Mesenchymal stem cell (in vitro differentiated cells and primary cell): ENCODE results near the gene ONECUT1.

ENCODE experiments used
- DNase-seq: peaks from one replicate; pipeline ENCODE4 v3.0.0-alpha.2; 2013
- H2AFZ ChIP-seq: one replicate; pipeline ENCODE4 v1.6.1; 2013; ENCODE audit warnings: low read depth, mild to moderate bottlenecking, control low read depth, inconsistent platforms, low read length, moderate library complexity
- H2AK5ac ChIP-seq: 2 replicates; pipeline ENCODE4 v1.6.1; 2013; ENCODE audit warnings: low read length, moderate library complexity, mild to moderate bottlenecking, inconsistent platforms; ENCODE audit not compliant: severe bottlenecking
- H2BK120ac ChIP-seq: one replicate; pipeline ENCODE4 v1.6.1; 2013; ENCODE audit warnings: low read depth, mild to moderate bottlenecking, inconsistent platforms, low read length, moderate library complexity
- H2BK12ac ChIP-seq, 2 experiments: one replicate each; pipeline ENCODE4 v1.6.1; 2013; ENCODE audit warnings: inconsistent platforms in 2 of 2, low read length in 2 of 2, mild to moderate bottlenecking in 2 of 2, moderate library complexity in 2 of 2, control low read depth in 1 of 2
- H2BK15ac ChIP-seq: one replicate; pipeline ENCODE4 v1.6.1; 2013; ENCODE audit warnings: mild to moderate bottlenecking, low read depth, inconsistent platforms; ENCODE audit not compliant: poor library complexity, severe bottlenecking
- H2BK5ac ChIP-seq: 2 replicates; pipeline ENCODE4 v1.6.1; 2013; ENCODE audit warnings: low read depth, mild to moderate bottlenecking, low read length, control low read depth, inconsistent platforms; ENCODE audit not compliant: poor library complexity, severe bottlenecking
- H3K14ac ChIP-seq, 2 experiments: one replicate each; pipeline ENCODE4 v1.6.1; 2013; ENCODE audit warnings: inconsistent platforms in 2 of 2, low read length in 2 of 2, control low read depth in 1 of 2, mild to moderate bottlenecking in 1 of 2, moderate library complexity in 1 of 2
- H3K18ac ChIP-seq, 2 experiments: one replicate each; pipeline ENCODE4 v1.6.1; 2013; ENCODE audit warnings: inconsistent platforms in 2 of 2, low read length in 2 of 2, control low read depth in 1 of 2, low read depth in 1 of 2, mild to moderate bottlenecking in 1 of 2
- H3K23ac ChIP-seq, 2 experiments: one replicate each; pipeline ENCODE4 v1.6.1; 2013; ENCODE audit warnings: inconsistent platforms in 2 of 2, low read length in 2 of 2, mild to moderate bottlenecking in 2 of 2, moderate library complexity in 2 of 2, control low read depth in 1 of 2
- H3K27ac ChIP-seq: 2 replicates; pipeline ENCODE4 v1.5.1; 2013; ENCODE audit warnings: mild to moderate bottlenecking, moderate library complexity, low read length, control low read depth, inconsistent platforms; ENCODE audit not compliant: poor library complexity, severe bottlenecking
- H3K27me3 ChIP-seq, 2 experiments: 2 replicates each; pipeline versions ENCODE4 v1.6.1 to v1.7.0; 2013; ENCODE audit warnings: low read length in 2 of 2, mild to moderate bottlenecking in 2 of 2, moderate library complexity in 2 of 2, control low read depth in 1 of 2, inconsistent platforms in 1 of 2; ENCODE audit not compliant: control insufficient read depth in 1 of 2, insufficient read depth in 1 of 2
- H3K36me3 ChIP-seq, 2 experiments: 2 replicates each; pipeline versions ENCODE4 v1.6.1 to v1.7.0; 2013; ENCODE audit warnings: low read length in 2 of 2, control low read depth in 1 of 2, inconsistent platforms in 1 of 2, low read depth in 1 of 2, mild to moderate bottlenecking in 1 of 2; ENCODE audit not compliant: insufficient read depth in 2 of 2, control insufficient read depth in 1 of 2
- H3K4ac ChIP-seq, 2 experiments: one replicate each; pipeline ENCODE4 v1.6.1; 2013; ENCODE audit warnings: inconsistent platforms in 2 of 2, low read length in 2 of 2, mild to moderate bottlenecking in 2 of 2, moderate library complexity in 2 of 2, control low read depth in 1 of 2, low read depth in 1 of 2
- H3K4me1 ChIP-seq: 2 replicates; pipeline ENCODE4 v1.6.1; 2013; ENCODE audit warnings: low read depth, low read length, control low read depth; ENCODE audit not compliant: control insufficient read depth, insufficient read depth
- H3K4me2 ChIP-seq: 2 replicates; pipeline ENCODE4 v1.6.1; 2013; ENCODE audit warnings: low read length, mild to moderate bottlenecking, inconsistent platforms; ENCODE audit not compliant: poor library complexity, severe bottlenecking
- H3K4me3 ChIP-seq, 2 experiments: 2 replicates each; pipeline versions ENCODE4 v1.5.1 to v1.7.0; 2013; ENCODE audit warnings: low read length in 2 of 2, mild to moderate bottlenecking in 2 of 2, control low read depth in 1 of 2, low read depth in 1 of 2; ENCODE audit not compliant: insufficient read depth in 1 of 2
- H3K79me1 ChIP-seq: replicated peaks from 2 replicates; pipeline ENCODE4 v1.6.1; 2013; ENCODE audit warnings: mild to moderate bottlenecking, control low read depth, low read length, inconsistent platforms; ENCODE audit not compliant: poor library complexity, severe bottlenecking
- H3K9ac ChIP-seq: 2 replicates; pipeline ENCODE4 v1.7.0; 2013; ENCODE audit warnings: mild to moderate bottlenecking, low read length, moderate library complexity
- H3K9me3 ChIP-seq: 2 replicates; pipeline ENCODE4 v1.7.0; 2013; ENCODE audit warnings: mild to moderate bottlenecking, low read length; ENCODE audit not compliant: control insufficient read depth
- H4K8ac ChIP-seq: one replicate; pipeline ENCODE4 v1.6.1; 2013; ENCODE audit warnings: inconsistent platforms, mild to moderate bottlenecking, low read length, moderate library complexity
- H4K91ac ChIP-seq: one replicate; pipeline ENCODE4 v1.6.1; 2013; ENCODE audit warnings: mild to moderate bottlenecking, low read length, inconsistent platforms
- WGBS: methylation state at CpG from one replicate; pipeline ENCODE4 v1.1.7; 2013; ENCODE audit warnings: mixed read lengths; 5-methylcytosine and 5-hydroxymethylcytosine counted together

The ONECUT1 gene

DNA sequence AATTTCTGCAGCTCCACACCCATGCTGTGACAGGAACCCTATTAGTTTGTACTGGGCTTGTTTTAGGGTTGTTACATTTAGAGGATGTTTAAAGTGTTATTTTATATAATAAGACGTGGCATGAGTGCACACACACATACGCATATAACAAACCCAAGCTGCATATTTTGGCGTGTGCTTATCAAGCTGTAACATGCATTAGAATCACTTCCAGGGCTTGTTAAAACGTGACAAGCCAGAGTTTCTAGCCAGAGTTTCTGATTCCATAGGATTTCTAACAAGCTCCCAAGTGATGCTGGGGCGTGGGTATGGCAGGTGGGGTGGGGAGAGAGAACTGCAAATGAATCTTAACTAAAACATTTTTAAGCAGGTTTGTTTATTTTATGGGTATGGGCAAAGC, 17.4 kb downstream of the ONECUT1 start:
- no peak overlapping the region for H3K4me3 ChIP-seq
- H4K8ac ChIP-seq, result no peak overlapping the region
- no peak overlapping the region for H4K91ac ChIP-seq
- no peak overlapping the region for H3K27ac ChIP-seq
- H3K9me3 ChIP-seq, result no peaks in the 10 kb centered on the region
- no peak overlapping the region for H3K4ac ChIP-seq
- H3K18ac ChIP-seq, result no peak overlapping the region
- no peak overlapping the region for H2AFZ ChIP-seq
- no peak overlapping the region for H2BK120ac ChIP-seq
- H2BK15ac ChIP-seq, result no peak overlapping the region
- H3K23ac ChIP-seq, result no peak overlapping the region
- no peaks in the 10 kb centered on the region for H3K4me1 ChIP-seq
- no peaks in the 10 kb centered on the region for H3K36me3 ChIP-seq
- DNase-seq, result no peak
- H2AK5ac ChIP-seq, result no peak overlapping the region
- H3K79me1 ChIP-seq, result no peaks in the 10 kb centered on the region
- WGBS, result 61% methylated on average over 5 of the region's 5 CpGs
- peaks cover 7 to 69% of the 10 kb centered on the region in 2 experiments for H3K27me3 ChIP-seq
- no peak overlapping the region for H2BK12ac ChIP-seq
- no peak overlapping the region for H2BK5ac ChIP-seq
- H3K9ac ChIP-seq, result no peak overlapping the region
- no peak overlapping the region for H3K14ac ChIP-seq
- no peak overlapping the region for H3K4me2 ChIP-seq

DNA sequence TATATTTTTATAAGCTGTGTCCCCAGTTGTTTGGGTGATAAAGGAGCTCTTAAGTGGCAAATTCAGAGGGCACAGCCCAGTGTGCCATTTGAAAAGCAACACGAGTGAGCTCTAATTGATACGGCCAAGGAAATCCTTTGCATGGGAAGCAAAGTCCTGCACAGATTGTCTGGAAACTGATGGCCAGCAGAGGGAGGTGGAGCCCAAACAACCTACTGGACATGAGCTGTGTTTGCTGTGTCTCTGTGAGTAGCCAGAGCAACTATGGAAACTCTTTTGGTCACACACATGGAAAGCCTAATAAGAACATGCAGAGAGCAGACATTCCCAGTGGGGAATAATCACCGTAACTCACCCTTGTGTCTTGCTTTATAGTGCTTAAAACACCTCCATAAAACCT, 24.4 kb downstream of the ONECUT1 start:
- H3K18ac ChIP-seq, result no peak overlapping the region
- H3K9ac ChIP-seq, result no peak overlapping the region
- no peak overlapping the region for H2BK5ac ChIP-seq
- no peak overlapping the region for H3K14ac ChIP-seq
- H3K79me1 ChIP-seq, result no peaks in the 10 kb centered on the region
- peaks cover 0 to 84% of the 10 kb centered on the region in 2 experiments for H3K27me3 ChIP-seq
- 59% methylated on average over 3 of the region's 3 CpGs for WGBS
- no peak overlapping the region for H2BK120ac ChIP-seq
- no peak overlapping the region for H4K91ac ChIP-seq
- no peak overlapping the region for H3K4ac ChIP-seq
- H3K36me3 ChIP-seq, result no peaks in the 10 kb centered on the region
- H4K8ac ChIP-seq, result no peak overlapping the region
- no peak overlapping the region for H3K4me2 ChIP-seq
- H3K27ac ChIP-seq, result no peak overlapping the region
- H3K9me3 ChIP-seq, result no peaks in the 10 kb centered on the region
- H2AFZ ChIP-seq, result no peak overlapping the region
- no peak overlapping the region for H2BK12ac ChIP-seq
- H3K4me1 ChIP-seq, result peaks cover 1% of the 10 kb centered on the region
- H3K4me3 ChIP-seq, result no peak overlapping the region
- H3K23ac ChIP-seq, result no peak overlapping the region
- no peak for DNase-seq
- no peak overlapping the region for H2AK5ac ChIP-seq
- H2BK15ac ChIP-seq, result no peak overlapping the region

DNA sequence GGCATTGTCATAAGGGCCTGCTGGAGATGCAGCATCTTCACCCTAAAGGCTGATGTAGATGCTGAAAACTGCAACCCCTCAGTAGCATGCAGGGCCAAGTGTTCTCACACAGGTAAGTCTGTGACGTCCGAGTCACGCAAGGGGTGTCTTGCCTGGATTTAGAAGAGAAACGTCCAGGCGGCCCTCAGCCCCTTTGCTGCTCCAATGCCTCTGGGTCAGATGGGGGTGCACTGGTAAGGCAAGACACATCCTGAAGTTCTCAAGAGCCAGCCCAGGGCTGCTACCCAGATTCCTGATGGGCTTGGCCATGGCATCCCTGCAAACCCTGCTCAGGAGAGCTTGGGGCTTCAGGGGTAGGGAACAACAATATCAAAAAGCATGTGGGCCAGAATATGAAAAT, 25.4 kb downstream of the ONECUT1 start:
- Histone ChIP-seq H3K4me2 (no peak overlapping the region), H2BK12ac (no peak overlapping the region), H4K91ac (no peak overlapping the region), H3K4me3 (no peak overlapping the region), H3K27ac (no peak overlapping the region), H2BK5ac (no peak overlapping the region), H3K23ac (no peak overlapping the region), H4K8ac (no peak overlapping the region), H2AK5ac (no peak overlapping the region), H3K9ac (no peak overlapping the region), H3K36me3 (no peaks in the 10 kb centered on the region), H3K4ac (no peak overlapping the region), H3K9me3 (no peaks in the 10 kb centered on the region), H2BK15ac (no peak overlapping the region), H3K4me1 (peaks cover 1% of the 10 kb centered on the region), H3K79me1 (no peaks in the 10 kb centered on the region), H3K18ac (no peak overlapping the region), H3K27me3 (peaks cover 0 to 77% of the 10 kb centered on the region in 2 experiments), H2AFZ (no peak overlapping the region), H2BK120ac (no peak overlapping the region), H3K14ac (no peak overlapping the region)
- no peak for DNase-seq
- 92% methylated on average over 5 of the region's 5 CpGs for WGBS

DNA sequence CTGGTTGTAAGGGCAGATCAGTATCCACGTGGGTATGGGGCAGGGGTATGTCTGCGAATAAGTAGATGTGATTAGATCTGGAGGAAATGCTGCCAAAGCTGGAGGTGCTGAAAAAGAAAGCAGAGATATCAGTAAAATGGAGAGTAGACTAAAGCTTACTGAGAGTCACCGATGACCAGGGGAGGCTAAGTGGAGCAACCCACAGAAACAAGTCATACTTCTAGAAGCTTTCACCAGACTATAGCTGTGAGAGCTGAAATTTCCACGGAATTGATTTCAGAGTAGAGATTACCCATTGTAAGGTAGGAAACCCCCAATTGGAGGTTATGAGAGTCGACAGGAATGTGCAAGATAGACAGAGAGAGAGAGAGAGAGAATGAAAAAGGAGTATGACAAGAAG, 27.5 kb downstream of the ONECUT1 start:
- H3K4me3 ChIP-seq, result no peak overlapping the region
- H4K91ac ChIP-seq, result no peak overlapping the region
- H3K23ac ChIP-seq, result no peak overlapping the region
- no peak overlapping the region for H2BK12ac ChIP-seq
- no peak overlapping the region for H2AK5ac ChIP-seq
- H3K9me3 ChIP-seq, result no peaks in the 10 kb centered on the region
- H2BK15ac ChIP-seq, result no peak overlapping the region
- H3K4me2 ChIP-seq, result no peak overlapping the region
- peaks cover 0 to 72% of the 10 kb centered on the region in 2 experiments for H3K27me3 ChIP-seq
- H4K8ac ChIP-seq, result no peak overlapping the region
- H3K27ac ChIP-seq, result no peak overlapping the region
- no peak overlapping the region for H3K9ac ChIP-seq
- H2BK5ac ChIP-seq, result no peak overlapping the region
- H3K14ac ChIP-seq, result no peak overlapping the region
- no peak overlapping the region for H3K18ac ChIP-seq
- H3K4ac ChIP-seq, result no peak overlapping the region
- no peaks in the 10 kb centered on the region for H3K79me1 ChIP-seq
- H3K4me1 ChIP-seq, result peaks cover 1% of the 10 kb centered on the region
- no peaks in the 10 kb centered on the region for H3K36me3 ChIP-seq
- WGBS, result 61% methylated on average over 4 of the region's 5 CpGs
- H2AFZ ChIP-seq, result no peak overlapping the region
- no peak overlapping the region for H2BK120ac ChIP-seq
- no peak for DNase-seq
